ENCODE data around the gene TEAD1.

The TEAD1 gene

DNA sequence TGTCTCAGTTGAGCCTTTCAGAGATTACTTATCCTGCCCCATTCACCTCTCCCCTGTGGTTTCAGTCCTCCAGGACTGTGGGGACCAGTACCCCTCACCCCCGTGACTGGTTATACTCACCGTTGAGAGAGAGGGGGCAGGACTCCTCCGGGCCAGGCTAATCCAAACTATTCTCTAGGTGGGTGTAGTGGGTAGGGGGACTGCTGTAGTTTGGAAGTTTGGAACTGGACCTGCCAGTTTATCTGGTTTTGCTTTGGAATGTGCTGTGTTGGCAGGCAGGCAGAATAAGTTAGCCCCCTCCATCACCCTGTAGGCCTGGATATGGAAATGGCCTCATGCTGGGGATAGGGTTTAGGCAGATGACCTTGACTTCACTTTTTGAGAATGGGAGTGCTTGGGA, 13.5 kb downstream of the TEAD1 start:
- no peak for DNase-seq

DNA sequence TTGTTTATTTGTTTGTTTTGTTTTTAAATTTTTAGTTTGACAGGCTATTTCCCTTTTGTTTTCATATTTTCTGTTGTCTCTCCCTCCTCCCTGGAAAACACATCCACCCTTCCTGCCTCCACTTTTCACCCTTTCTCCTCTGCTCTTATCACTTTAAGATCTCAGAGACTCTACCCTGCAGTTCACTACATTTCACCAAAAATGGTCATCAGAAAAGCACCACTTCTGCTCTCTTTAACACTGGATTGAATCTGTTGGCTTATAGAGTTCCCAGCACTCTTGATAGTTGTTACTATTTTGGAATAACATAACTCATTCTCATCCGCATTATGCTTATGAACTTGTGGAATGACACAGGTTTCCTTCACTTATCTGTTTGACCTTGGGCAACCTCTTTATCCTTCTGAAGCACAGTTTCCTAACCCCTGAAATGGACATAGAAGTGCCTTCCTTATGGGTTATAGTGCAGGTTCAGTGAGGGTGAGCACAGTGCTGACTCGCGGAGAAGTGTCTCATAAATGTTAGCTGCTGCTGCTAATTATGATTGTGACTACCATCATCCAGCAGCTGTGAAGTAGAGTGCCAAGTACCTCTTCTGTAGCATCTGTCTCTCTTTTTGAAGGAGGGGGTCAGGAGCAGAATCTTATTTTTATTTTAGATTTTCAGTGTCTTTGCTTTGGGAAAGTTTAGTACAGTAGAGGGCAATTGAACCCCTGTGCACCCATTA, 15.0 kb downstream of the TEAD1 start:
- no peak for DNase-seq

DNA sequence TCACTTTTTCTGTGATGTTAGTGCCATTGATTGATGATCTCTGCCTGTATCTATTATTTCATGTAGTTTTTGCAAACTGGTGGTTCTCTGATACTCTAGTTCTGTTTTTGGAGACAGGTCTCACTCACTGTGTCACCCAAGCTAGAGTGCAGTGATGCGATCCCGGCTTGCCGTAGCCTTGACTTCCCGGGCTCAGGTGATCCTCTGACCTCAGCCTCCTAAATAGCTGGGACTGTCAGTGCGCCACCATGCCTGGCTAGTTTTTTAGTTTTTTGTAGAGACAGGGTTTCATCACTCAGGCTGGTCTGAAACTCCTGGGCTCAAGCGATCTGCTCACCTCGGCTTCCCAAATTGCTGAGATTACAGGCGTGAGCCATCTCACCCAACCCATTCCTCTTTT, 16.4 kb downstream of the TEAD1 start:
- no peak for DNase-seq

DNA sequence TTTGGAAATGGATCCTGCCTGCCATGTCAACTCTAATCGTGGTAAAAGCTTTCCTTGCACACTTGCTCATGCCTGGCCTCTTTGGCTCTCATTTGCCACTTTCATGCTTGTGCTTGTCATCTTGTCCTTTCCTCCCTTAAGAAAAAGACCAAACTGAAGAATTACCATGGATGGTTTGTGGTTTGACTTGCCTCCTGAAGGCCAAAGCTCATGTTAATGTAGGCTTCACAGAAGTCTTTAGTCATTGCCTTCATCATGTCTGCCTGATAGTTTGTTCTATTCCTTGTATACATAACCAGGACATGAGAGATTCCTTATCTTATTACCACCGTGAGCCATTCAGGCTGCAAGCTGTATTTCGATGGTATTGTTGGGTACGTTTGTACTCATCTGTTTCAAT, 17.3 kb downstream of the TEAD1 start:
- no peak for DNase-seq

DNA sequence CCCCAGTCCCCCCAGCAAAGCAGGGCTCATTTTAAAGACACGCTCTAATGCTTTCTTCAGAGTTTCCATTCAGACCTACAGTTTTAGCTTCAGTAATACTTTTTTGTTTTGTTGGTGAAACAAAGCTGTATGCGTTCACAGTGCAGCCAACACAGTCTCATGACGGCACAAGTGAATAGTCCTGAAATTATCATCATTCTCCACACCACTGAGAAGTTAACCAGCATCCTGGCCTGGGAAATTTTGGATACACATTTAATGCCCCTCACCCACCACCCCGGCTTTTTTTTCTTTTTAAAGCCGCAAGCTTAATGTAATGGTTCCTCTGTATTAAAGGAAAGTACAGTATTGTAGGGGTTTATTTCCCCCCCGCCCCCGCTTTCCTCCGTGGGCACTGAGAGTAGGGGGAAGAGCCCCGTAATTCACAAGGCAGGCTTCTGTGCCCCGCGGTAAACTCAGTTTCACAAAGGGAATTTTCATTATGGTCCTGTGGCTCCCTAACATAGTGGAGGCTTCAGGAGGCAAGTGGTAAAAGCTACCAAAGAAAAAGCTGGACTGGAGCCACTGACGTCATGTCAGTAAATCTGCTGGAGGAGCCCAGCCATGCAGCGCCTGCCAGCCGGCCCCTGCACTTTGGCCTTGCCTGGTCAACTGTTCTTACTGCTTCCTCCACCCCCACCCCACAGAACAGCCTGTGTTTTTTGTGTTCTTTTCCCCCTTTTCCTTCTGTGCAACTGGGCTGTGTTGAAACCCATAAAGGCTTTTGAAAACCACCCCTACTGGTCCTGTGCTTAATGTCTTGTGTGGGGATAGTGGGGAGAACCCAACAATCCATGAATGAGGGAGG, 18.2 kb downstream of the TEAD1 start:
- peak; percentile 73 for DNase-seq

DNA sequence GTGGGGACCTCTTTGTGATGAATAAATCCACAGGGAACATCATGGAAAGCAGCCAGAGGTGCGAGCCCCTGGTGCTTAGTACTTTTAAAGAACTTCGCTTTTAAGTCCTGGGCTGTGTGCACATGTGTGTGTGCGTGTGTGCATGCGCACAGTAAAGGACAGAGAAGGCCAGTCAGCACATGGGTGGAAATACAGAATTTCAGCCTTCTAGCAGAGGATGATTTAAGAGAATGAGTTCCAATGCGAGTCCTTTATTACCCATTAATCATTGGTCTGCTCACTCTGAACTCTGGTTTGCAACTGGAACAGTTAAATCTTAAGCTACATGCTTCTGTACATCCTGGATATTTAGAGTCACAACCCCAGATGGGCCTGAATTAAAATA, 18.9 kb downstream of the TEAD1 start:
- no peak for DNase-seq

DNA sequence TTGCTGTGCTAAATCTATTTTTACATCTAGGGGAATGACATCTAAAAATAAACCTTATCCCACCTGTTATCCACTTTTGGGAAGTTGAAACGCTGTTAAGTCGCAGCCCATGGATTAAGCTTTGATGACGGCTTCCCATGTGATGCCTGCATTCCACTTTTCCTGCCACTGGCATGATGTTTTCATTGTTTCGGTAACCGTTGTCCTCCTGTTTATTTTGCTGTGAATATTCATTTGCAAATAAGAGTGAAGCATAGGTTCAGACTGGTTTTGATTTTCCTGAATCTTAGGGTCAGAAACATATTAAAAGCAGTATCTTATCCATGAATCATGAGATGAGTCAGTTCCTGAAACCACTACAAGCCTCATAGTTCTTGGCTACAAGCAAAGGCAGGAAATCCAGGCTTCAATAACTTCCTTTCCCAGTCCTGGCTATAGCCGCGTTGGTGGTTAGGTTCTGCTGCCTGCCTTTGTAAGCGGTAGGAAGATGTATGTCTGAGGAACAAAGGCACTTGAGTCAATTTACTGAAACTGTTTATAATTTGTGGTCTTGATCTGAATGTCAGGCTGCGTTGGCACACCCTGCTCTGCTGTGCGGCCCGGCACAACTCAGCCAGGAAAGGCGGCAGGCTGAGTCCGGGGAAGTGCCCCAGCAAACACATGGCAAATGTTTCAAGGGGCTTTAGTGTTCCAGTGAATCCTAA, 19.4 kb downstream of the TEAD1 start:
- peak; percentile 85 for DNase-seq

DNA sequence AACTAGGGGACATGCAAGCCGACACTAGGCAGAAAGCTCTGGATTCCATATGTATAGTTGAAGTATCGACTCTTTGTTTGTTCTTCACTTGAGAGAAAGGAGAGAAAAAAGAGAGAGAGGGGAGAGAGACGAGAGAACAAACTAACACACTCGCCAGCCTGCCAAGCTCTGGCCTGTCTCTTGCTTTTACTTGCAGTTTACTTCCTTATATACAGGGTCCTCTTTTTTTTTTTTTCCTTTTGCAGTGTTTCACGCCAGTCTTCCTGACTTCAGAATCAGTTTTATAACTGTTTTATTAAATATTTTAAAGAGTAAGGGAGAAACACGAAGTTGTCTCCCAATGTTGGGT, 19.9 kb downstream of the TEAD1 start:
- DNase-seq: no peak

DNA sequence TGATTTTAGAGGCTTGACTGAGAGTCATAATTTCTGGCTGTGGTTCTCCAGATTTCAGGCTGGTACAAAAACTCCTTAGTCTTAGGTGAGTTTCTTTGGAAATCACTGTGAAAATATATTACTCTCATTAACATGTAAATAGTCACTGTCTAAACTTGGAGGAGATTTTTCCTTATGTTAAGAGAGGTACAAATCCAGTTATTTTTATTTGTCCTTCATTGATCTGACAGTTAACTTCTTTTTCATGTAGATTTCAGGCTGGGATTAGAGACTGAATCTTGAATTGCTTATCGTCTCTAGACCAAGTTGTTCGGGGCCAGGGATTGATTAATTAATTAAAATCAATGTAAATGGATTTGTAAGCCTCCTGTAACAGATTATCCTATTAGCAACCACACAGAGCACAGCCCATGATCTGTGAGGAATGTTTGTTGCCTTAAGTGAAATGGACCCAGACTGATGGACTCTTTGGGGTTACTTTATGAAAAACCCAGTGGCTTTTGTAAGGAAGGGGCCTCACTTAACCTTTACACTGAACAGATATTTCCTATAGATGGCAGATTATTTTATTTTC, 21.1 kb downstream of the TEAD1 start:
- DNase-seq: no peak

DNA sequence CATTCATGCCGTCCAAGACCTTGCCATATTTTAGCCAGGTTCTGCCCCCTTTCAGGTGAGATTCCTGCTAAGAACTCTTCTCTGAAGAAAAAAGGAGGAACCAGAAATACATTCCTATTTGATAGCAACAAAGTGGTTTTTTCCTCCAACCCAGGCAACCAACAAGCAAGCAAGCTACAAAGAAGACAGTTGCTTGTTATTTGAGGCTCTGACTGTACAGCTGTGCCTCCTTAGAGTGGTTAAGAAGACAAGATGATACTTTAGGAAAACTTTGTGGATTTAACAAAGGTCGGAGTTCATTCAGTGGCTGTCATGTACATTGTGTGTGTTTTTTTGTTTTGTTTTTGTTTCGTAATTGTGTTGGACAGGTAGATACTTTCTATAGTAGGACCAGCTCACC, 21.7 kb downstream of the TEAD1 start:
- DNase-seq: no peak

DNA sequence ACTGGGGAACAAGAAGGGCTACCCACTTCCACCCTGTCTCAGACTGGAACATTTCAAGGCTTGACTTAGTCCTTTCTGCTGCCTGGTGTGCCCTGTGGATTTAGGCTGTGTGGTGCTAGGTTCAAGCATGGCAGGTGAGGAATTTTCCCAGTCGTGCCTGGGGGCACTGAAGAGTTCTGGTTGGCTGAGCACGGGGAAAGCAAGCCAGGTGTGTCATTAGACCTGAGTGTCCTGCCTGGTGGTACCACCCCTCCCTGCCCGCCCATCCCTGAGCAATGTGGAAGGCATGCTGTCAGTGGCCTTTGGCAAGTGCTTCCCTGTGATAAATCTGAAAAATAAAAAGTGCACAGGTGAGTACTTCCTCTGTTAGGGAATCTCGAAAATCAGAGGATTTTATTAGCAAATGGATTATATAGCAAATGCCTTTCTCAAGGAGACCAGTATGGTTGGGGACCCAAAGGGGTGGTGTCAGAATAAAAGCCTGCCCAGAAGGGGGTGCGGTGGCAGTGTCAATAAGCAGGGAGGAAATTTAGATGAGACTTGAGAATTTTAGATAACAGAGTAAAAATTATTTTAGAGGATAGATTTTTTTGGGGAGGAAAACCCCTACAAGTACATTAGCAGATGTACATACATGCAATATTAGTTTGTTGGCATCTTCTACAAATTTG, 22.8 kb downstream of the TEAD1 start:
- no peak for DNase-seq

DNA sequence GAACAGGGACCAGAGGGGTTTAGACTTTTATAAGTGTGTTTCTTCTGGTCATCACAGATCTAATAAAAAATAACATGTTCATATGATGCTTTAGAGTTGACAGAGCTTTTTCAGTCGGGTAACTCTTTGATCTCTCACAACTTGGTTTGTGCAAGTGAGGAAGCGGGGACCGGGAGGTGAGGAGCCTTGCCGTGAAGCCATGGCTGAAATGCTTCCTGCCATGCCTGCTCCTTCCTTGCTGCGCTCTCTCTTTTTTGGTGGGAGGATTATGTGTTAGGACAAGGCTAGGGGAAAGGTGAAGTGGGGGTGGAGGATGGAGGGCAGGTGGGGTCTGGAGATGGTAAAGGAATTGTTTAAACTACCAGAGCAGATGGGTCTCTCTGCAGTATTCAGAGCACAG, 23.8 kb downstream of the TEAD1 start:
- DNase-seq: no peak

DNA sequence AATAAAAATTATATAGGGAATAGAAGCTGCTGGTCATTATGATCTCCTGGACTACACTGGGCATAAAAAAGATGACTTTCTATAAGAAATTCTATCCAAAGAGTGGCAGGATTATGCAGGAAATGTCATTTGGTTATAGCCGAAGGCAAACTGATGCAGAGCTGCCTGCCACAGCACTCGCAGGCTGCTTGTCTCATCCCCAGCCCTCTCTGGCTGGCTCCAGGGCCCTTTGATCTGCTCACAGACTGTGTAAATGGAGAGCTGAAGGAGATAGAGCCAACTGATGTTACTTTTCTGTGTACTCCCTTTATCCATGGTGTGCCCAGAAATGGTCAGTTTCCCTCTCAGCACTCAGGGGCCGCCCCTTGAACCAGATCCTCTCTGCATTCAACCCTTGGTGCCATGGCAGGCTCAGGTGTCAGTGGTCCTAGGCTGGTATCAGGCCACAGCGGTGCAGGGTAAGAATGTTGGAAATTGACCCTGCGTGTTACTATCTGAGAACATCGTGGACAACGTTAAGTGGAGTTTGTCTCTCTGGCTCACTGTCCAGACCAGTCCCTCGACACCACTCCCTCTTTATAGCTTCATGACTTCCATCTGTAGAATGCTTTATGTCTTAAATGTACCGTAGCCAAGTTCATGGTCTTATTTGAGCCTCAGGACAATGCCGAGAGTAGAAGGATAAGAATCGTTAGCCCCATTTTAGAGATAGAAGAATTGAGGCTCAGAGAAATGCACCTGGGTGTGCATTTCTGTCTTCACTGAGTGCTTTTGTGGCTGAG, 27.8 kb downstream of the TEAD1 start:
- DNase-seq: no peak

DNA sequence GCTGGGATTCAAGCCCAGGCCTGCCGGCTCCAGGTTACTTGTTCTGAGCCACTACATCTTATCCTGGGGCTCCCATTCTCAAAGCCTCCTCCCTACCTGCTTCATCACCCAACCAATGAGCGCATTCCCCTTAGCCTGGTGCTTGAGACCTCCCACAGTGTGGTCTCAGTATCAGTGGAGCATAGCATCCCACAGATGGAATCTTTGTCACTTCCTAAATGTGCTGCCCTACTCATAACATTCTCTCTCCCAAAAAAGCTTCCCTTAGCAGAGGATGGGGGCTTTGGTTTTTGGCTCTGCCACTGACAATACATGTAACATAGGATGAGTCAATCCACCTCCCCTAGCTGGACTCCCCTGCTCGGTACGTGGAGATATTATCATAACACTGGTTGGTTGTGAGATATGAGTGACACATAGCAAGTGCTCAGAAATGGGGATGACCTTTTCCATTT, 28.8 kb downstream of the TEAD1 start:
- no peak for DNase-seq

DNA sequence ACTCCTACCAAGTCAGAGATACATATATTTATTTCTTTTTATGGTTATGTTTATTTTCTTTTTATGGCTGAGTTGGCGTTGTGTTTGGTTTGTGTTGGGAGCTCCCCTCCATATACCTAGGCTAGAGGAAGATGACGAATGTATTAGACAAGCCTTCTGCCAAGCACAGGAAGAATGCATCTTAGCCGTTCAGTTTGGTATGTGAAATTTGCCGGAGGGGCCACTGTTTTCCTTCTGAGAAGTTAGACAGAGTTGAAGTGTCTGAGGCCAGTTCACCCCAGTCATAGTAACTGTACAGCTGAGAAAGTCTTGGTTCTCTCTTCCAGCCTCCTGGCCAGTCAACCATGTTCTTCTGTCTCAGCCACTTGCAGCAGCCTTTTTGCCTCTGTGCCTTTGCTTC, 29.8 kb downstream of the TEAD1 start:
- DNase-seq: peak; percentile 88

DNA sequence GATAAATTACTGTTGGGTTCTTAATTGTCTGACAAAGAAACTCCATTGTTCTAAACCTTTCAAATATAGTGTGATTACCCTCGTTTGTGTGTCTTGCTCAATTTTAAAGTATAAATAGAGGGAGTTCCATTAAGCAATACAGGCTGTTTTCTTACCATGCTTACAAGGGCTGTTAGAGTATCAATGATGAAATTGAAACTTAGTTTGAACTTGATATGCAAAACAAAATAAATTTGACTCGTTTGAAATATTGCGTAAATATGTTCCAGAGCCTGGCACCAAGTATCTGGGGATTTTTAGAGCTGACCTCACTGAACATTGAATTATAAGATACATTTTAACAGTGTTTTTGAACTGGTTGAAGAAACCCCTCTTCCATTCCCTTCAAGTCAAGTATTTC, 31.7 kb downstream of the TEAD1 start:
- no peak for DNase-seq

DNA sequence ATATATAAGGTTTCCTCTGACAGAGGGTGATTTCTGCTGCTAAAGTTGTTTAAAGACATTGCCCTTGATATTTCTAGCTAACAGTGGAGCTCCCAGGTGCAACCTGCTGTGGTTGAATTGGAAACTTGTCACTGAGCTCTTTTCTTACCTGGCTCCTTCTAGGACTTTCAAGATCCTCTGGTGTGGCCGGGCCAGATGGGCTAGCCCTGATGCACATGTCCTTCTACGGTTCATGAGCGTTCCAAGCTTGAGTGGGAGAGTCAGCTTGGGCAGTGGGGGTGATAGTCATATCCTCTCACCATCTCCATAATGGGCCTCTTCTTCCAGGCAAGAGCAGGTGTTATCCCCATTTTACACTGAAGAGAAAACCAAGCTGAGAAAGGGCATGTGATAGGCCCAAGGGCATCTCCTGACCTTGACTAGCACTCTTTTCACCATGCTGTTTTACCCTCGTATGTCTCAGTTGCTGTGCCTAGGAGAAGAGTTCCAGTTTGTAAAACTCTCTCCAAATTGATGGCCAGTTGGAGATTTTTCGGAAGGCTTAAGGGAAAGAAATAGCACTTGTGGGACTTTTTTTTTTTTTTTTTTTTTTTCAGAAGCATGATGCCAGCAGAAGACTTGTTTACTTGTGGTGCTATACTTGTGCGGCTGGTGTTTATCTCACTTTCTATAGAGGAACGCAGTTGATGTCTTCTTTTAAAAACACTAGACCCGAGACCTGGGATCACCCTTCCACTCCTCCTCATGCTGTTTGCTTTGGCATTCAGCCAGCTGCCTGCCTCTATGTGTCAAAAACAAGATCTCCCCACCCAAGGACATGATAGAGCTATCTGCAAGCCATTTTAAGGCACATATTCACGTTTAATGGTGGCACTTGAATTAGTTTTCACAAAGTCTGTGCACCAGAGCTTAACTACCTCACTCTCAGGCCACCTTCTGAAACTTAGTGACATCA, 32.6 kb downstream of the TEAD1 start:
- no peak for DNase-seq

DNA sequence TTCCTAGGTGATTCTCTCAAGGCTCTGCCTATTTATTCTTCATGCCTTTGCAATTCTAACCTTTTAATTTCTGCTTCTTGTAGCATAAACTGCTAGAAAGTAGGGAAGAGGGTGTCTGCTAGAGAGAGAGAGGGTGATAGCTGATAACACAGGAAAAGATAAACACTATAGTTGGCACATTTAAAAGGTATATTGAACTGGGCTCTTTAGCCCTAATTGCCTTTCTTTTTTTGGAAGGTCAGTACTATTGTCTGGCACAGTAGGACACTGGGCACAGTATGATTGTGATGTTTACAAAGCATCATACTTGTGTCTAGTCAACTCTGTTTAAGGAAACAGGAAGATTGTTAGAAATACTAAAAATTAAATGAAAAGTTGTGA, 33.3 kb downstream of the TEAD1 start:
- no peak for DNase-seq

DNA sequence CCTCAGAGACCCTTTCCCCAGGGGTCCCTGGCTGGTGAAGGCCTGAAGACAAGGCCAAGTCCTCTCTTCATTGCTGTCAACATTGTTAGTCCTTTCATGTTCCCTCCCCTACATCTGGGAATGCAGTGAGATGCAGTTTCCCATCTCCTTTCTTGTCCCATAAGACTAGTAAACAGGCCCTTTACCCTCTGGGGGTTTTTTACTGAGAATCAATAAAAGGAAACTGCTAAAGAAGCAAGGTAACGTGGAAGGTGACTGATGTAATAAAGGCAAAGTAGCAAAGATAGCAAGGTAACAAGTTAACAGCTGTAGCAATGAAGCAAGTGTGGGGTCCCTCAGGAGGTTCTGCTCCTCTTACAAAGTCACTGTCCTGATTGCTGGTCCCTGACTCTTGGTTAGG, 37.3 kb downstream of the TEAD1 start:
- no peak for DNase-seq

DNA sequence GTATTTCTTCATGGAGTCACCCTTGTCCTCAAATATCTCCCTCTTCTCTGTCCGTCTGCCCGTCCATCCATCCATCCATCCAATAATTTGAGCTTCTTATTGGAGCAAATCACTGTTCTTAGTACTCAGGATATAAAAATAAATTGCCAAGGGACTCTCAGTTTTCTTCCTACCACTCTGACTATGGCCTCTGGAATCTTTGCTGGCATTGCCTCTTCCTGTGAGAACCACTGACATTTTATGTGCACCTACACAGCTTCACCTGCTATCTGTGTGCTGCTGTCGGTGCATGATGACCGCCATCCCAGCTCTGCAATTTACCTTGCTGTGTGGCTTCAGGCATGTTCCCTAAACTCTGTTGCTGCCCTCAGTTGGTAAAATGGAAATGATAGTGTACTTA, 37.9 kb downstream of the TEAD1 start:
- no peak for DNase-seq

DNA sequence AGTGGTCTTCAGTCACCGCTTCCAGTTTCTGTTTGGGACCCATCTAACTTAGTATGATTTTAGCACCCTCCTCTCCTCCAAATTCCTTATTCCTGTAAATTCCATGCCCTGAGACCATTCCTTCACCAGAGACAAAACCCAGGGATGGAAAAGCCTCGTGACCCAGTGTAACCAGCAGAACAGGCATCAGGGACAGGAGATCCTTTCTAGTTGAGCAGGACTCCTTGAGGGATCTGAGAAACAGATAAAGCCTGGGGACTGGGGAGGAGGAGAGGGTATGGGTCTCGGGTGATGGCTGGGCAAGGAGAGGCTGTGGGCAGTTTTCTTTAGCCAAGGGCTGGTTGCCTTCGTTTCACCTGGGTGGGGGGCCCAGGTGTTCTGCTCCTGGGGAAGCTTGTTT, 40.9 kb downstream of the TEAD1 start:
- DNase-seq: no peak
